ENCODE results near the gene AIFM1. TPM values are rescaled to one million over a fixed set of nuclear protein-coding genes. Genes with fewer than 3 reads are reported as not detected.
A peak's percentile ranks its signal among the peaks of the same experiment; 100 is the strongest.

AIFM1 gene
- total RNA-seq, 1 donor from 2014 or later, result 31.3 TPM

DNA sequence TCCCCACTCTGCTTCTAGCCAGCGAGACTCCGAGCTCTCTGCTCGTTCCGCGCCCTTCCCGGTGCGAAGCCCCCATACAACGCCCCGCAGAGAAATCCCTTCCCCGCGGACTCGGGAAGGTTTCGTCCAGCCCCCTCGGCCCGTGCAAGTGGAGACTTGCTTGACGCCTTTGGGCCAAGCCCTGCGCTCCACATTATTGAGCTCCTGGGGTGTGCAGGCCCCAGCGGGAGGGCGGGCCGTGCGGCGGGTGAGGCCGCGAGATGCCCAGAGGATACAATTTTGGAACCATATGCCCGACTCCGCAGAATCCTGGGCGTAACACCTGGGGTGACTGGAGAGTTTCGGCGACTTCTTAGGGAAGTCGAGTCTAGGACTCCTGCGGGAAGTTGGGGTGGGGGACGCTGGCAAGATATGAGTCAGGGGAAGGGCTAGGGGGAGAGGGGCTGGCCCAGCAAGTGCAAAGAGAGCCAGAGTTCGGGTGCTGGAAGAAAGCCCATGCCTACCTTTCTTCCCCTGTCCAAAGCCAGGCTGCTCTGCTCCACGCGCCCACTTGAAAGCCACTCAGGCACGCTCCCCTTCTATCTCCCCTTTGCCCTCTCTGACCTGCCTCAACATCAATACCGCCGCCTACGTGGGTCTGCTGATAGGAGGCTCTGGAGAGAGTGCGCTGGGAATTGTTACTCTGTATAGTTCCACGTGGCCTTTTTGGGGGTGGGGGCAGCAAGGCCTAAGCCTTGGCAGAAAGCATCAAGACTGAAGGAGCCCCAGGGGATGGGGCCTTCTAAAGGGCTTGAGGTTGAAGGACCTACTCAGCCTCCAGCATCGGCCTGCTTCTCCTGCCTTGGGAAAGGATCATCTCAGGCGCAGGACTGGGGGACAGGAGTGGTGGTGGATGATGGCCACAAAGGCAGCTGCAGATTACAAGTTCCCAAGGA is 54.2 kb downstream of the AIFM1 start:
- Mint-ChIP-seq H3K36me3 (no peaks in the 10 kb centered on the region), H3K27me3 (ENCODE audit: low read depth) (peaks cover 2% of the 10 kb centered on the region), H3K4me1 (peaks cover 24% of the 10 kb centered on the region), H3K9me3 (no peaks in the 10 kb centered on the region), H3K27ac (peak overlapping the region; percentile 73), H3K4me3 (peak overlapping the region; percentile 58)
- TF ChIP-seq, protein P1, sequence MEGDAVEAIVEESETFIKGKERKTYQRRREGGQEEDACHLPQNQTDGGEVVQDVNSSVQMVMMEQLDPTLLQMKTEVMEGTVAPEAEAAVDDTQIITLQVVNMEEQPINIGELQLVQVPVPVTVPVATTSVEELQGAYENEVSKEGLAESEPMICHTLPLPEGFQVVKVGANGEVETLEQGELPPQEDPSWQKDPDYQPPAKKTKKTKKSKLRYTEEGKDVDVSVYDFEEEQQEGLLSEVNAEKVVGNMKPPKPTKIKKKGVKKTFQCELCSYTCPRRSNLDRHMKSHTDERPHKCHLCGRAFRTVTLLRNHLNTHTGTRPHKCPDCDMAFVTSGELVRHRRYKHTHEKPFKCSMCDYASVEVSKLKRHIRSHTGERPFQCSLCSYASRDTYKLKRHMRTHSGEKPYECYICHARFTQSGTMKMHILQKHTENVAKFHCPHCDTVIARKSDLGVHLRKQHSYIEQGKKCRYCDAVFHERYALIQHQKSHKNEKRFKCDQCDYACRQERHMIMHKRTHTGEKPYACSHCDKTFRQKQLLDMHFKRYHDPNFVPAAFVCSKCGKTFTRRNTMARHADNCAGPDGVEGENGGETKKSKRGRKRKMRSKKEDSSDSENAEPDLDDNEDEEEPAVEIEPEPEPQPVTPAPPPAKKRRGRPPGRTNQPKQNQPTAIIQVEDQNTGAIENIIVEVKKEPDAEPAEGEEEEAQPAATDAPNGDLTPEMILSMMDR (IDR thresholded peaks at IDR 0.05; ENCODE audit: unreplicated experiment), result no peak
- peak in 1 of 2 experiments; percentile 45 for DNase-seq (ENCODE audit: low spot score in 2 of 2, unreplicated experiment in 2 of 2)

DNA sequence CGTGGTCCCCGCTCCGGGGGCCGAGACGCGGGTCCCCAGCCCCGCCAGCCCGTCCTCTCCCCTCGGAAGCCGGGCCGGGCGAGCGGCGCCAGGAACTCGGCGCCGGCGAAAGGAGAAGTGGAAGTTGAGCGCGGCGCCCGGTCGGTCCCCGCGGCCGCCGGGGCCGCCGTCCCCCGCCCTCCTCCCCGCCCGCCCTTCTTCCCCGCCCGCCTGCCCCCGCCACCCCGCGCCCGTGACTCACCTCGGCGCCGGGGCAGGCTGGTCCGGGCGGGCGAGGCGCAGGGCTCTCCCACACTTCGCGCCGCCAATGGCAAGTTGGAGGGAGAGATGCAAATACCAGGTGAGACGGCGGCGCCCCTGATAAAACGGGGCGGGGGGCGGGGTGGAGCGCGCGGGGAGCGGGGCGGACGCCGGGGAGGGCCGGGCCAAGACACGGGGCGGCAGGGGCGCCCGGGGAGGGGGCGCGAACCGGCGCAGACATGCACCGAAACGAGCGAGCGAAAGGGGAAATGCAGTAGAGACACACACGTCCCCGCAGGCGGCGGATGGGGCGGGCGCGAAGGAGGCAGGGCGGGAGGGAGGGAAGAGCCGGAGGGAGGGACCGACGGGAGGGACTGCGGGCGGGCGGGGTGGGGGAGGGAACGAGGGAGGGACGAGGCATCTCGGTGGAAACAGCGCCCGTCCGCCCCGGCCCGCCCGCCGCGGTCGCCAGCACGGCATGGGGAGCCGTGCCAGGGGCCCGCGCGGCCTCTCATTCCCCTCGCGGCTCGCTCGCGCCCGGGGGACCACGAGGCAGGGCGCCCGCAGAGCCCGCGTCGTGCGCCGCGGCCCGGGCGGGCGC is 55.0 kb downstream of the AIFM1 start, which contains the start of gene ELF4:
Gene ELF4 (minus strand): TSS at position 119 of the 841 bp plus-strand sequence. CDS start 29,167 bp downstream, outside the sequence.
- TF ChIP-seq, protein P1 (IDR thresholded peaks at IDR 0.05; ENCODE audit: unreplicated experiment), result no peak
- H3K9me3 Mint-ChIP-seq, result no peaks in the 10 kb centered on the region
- peaks cover 2% of the 10 kb centered on the region for H3K27me3 Mint-ChIP-seq (ENCODE audit: low read depth)
- H3K4me1 Mint-ChIP-seq, result peaks cover 29% of the 10 kb centered on the region
- no peaks in the 10 kb centered on the region for H3K36me3 Mint-ChIP-seq
- peak in 1 of 2 experiments; percentile 43 for DNase-seq (ENCODE audit: low spot score in 2 of 2, unreplicated experiment in 2 of 2)
- peak within 1 kb of the TSS; percentile 77 for H3K4me3 Mint-ChIP-seq
- H3K27ac Mint-ChIP-seq, result peak within 1 kb of the TSS; percentile 85

DNA sequence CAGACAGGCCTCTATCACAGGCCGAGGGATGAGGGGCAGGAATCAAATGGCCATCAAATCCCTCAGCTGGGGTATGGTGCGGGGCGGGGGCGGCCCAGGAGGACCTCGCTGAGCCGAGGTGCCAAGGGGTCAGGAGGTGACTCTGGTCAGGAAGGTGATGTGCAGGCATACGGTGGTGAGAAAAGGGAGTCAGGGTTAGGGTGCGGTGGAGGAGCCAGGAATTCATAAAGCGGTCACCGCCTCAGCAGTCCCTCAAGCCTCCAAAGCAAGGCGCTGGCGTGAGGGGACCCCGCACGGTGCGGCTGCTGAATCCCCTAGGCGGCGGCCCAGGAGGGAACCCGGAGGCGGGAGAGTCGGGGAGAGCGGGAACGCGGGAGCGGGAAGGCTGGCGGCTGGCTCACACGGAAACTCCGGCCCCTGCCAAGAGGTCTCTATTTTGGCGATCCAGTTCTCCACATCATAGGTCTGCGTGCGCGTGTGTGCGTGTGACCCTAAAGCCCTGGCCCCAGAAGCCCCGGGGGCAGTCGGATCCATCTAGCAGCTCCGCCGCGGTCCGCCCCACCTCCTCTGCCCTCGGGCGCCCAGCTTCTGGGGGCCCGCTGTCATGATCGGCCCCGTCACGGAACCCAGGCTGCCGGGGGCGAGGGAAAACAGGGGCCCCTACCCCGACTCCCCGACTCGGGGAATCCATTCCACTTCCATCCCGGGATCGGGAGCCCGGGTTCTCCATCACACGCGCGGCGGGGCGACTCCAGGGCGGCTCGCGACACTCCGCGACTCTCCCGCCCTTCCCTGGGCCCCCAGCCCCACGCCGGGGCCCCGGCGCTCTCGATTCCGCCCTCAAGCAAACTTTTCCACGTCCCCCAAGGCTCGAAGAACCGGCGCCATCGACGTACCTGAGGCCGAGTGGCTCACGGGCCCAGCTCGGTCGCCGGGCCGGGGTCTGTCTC is 55.9 kb downstream of the AIFM1 start:
- TF ChIP-seq, protein P1 (IDR thresholded peaks at IDR 0.05; ENCODE audit: unreplicated experiment), result no peak
- Mint-ChIP-seq H3K4me3 (peak overlapping the region; percentile 77), H3K9me3 (no peaks in the 10 kb centered on the region), H3K27me3 (ENCODE audit: low read depth) (peaks cover 2% of the 10 kb centered on the region), H3K27ac (peak overlapping the region; percentile 85), H3K36me3 (no peaks in the 10 kb centered on the region), H3K4me1 (peaks cover 33% of the 10 kb centered on the region)
- DNase-seq (ENCODE audit: low spot score in 2 of 2, unreplicated experiment in 2 of 2), result peak in 1 of 2 experiments; percentile 46

DNA sequence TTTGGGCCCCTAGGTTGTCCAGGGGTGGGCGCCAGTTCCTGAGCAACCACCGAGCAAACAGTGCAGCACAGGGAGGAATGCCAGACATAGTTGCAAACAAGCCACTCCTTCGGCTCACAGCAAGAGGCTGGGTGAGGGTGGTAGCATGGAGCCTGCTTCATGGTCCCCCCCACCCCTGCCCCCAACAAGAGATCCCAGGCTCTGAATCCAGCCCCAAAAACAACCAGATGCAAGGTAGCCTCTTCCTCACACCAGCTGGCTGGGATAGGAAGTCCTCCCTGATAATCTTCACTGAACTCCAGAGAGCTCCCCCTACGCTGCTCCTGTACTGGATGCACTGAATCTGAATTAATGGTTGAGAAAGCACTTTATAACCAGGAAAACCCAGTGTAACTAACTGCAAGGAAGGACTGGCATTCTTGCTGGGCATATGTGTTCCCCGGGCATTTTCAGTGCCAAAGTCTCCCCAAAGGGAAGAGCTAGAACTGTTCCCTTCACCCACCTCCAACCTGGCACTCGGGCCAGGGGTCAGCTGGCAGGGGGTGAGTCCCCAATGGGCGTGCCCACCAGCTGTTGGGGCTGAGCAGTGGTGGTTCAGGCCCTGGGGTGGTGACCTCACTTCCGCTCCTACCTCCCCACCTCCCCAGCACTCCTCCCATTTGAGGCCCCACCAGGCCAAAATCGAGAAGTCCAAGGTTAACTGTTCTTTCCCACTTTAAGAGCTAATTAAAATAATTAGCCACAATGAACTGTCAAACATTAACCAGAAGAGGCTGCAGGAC is 56.8 kb downstream of the AIFM1 start:
- Mint-ChIP-seq H3K4me1 (peaks cover 33% of the 10 kb centered on the region), H3K27ac (peak overlapping the region; percentile 85), H3K4me3 (peak overlapping the region; percentile 77), H3K9me3 (no peaks in the 10 kb centered on the region), H3K36me3 (no peaks in the 10 kb centered on the region), H3K27me3 (ENCODE audit: low read depth) (peaks cover 2% of the 10 kb centered on the region)
- DNase-seq (ENCODE audit: low spot score in 2 of 2, unreplicated experiment in 2 of 2), result no peak
- TF ChIP-seq, protein P1 (IDR thresholded peaks at IDR 0.05; ENCODE audit: unreplicated experiment), result no peak
